ENCODE results near the gene STX12. TPM values are rescaled to one million over a fixed set of nuclear protein-coding genes. Genes with fewer than 3 reads are reported as not detected.
"Not testable (repeated sequence)": the region's sequence is repeated elsewhere in the genome, so short reads cannot be mapped to it uniquely, and the experiment has no call there.

Gene STX12
- total RNA-seq, 1 donor from 2014 or later = 24.1 TPM

GRCh38 chr1:27823784-27824183 lies 50.8 kb downstream of the STX12 start:
- H3K4me1 Mint-ChIP-seq = no peaks in the 10 kb centered on the region
- Histone ChIP-seq H3K79me2 (ENCODE audit: low read depth) (no peaks in the 10 kb centered on the region), H3K27me3 (no peaks in the 10 kb centered on the region), H3K36me3 (no peaks in the 10 kb centered on the region), H3K9me3 (ENCODE audit: low read depth) (no peaks in the 10 kb centered on the region), H3K9ac (no peak overlapping the region), H3K27ac (no peak overlapping the region), H3K4me1 (no peaks in the 10 kb centered on the region), H2AFZ (replicated peaks) (no peak overlapping the region), H3K4me3 (no peak overlapping the region), H3F3A (ENCODE audit: low read depth) (no peaks in the 10 kb centered on the region), H3K4me2 (no peak overlapping the region), H4K20me1 (ENCODE audit: low read depth) (no peaks in the 10 kb centered on the region)
- no peak overlapping the region for H3K4me3 Mint-ChIP-seq
- no peak for DNase-seq (ENCODE audit: low spot score)
- H3K27me3 Mint-ChIP-seq (ENCODE audit: insufficient read depth, low read depth) = no peaks in the 10 kb centered on the region
- no peaks in the 10 kb centered on the region for H3K36me3 Mint-ChIP-seq
- H3K9me3 Mint-ChIP-seq = no peaks in the 10 kb centered on the region
- TF ChIP-seq EZH2 (IDR thresholded peaks at IDR 0.05) (no peak), EZH2phosphoT487 (IDR thresholded peaks at IDR 0.05) (no peak), CTCF (IDR thresholded peaks at IDR 0.05) (no peak)
- H3K27ac Mint-ChIP-seq = no peak overlapping the region

GRCh38 chr1:27824411-27824810 lies 51.4 kb downstream of the STX12 start:
- Histone ChIP-seq H4K20me1 (ENCODE audit: low read depth) (no peaks in the 10 kb centered on the region), H3K9ac (no peak overlapping the region), H3K79me2 (ENCODE audit: low read depth) (no peaks in the 10 kb centered on the region), H2AFZ (replicated peaks) (no peak overlapping the region), H3K27ac (no peak overlapping the region), H3K27me3 (no peaks in the 10 kb centered on the region), H3K4me3 (no peak overlapping the region), H3K4me2 (no peak overlapping the region), H3K4me1 (no peaks in the 10 kb centered on the region), H3F3A (ENCODE audit: low read depth) (no peaks in the 10 kb centered on the region), H3K36me3 (no peaks in the 10 kb centered on the region), H3K9me3 (ENCODE audit: low read depth) (no peaks in the 10 kb centered on the region)
- Mint-ChIP-seq H3K36me3 (no peaks in the 10 kb centered on the region), H3K27ac (no peak overlapping the region), H3K4me3 (no peak overlapping the region), H3K27me3 (ENCODE audit: insufficient read depth, low read depth) (no peaks in the 10 kb centered on the region), H3K9me3 (no peaks in the 10 kb centered on the region), H3K4me1 (no peaks in the 10 kb centered on the region)
- no peak for DNase-seq (ENCODE audit: low spot score)
- TF ChIP-seq CTCF (IDR thresholded peaks at IDR 0.05) (no peak), EZH2phosphoT487 (IDR thresholded peaks at IDR 0.05) (no peak), EZH2 (IDR thresholded peaks at IDR 0.05) (no peak)

GRCh38 chr1:27829339-27829960 lies 56.4 kb downstream of the STX12 start:
- DNase-seq (ENCODE audit: low spot score); H3K36me3 ChIP-seq; H3K4me3 ChIP-seq; H2AFZ ChIP-seq (replicated peaks); H3K9me3 ChIP-seq (ENCODE audit: low read depth); H3K4me1 ChIP-seq; H3K9me3 Mint-ChIP-seq; H3K27ac ChIP-seq; H3K9ac ChIP-seq; H3K27me3 ChIP-seq; H3K27ac Mint-ChIP-seq; H3K27me3 Mint-ChIP-seq (ENCODE audit: insufficient read depth, low read depth); H3K36me3 Mint-ChIP-seq: not testable (repeated sequence)
- Histone ChIP-seq H3K79me2 (ENCODE audit: low read depth) (peaks cover 38% of the 10 kb centered on the region), H3F3A (ENCODE audit: low read depth) (peaks cover 10% of the 10 kb centered on the region), H3K4me2 (peak overlapping the region; percentile 85), H4K20me1 (ENCODE audit: low read depth) (peaks cover 18% of the 10 kb centered on the region)
- Mint-ChIP-seq H3K4me3 (peak overlapping the region; percentile 93), H3K4me1 (peaks cover 20% of the 10 kb centered on the region)

DNA sequence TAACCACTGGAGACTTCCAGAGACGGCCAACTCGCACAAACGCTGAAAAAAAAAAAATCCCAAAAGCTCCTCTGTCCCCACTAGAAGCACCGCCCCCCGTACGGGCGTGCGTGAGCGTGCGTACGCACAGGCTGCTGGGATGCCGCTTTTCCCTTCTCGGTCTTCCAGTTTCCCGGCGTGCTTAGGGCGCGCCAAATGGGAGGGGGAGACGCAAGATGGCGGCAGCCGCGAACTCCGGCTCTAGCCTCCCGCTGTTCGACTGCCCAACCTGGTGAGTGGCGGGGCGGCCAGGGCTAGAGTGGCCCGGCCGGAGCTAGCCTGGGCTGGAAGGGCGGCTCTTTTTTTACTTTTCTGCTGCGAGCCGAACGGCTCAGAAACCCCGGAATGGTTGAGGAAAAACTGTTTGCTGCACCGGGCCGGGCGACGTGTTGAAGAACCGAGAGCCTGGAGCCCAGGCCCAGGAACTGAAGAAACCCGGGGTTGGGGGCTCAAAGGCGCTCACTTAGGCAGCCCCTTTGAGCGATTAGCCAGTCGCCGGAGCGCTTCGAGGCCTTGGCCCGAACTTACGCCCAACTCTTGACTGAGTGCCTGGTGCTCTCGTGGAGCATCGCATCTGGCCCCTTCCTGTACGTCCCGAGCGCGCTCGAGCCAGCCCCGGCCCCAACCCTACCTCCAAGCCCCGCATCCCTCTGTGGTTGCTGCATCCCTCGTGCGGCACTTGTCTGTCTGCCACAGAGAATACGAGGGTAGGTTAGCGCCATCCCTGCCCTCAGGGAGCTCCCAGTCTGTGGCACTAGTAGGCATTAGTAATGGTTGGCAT lies 57.8 kb downstream of the STX12 start, which contains the start of gene PPP1R8:
TSS of gene PPP1R8 (plus strand) at position 162 of the 820 bp plus-strand sequence. CDS start at position 216, 54 bp downstream.
- no peaks in the 10 kb centered on the region for H3K9me3 Mint-ChIP-seq
- DNase-seq (ENCODE audit: low spot score) = peak; percentile 99
- H3K27me3 Mint-ChIP-seq (ENCODE audit: insufficient read depth, low read depth) = peaks cover 2% of the 10 kb centered on the region
- Histone ChIP-seq H3K27me3 (no peaks in the 10 kb centered on the region), H3K4me1 (peaks cover 9% of the 10 kb centered on the region), H3K4me2 (peak within 1 kb of the TSS; percentile 85), H4K20me1 (ENCODE audit: low read depth) (peaks cover 27% of the 10 kb centered on the region), H3K4me3 (peak within 1 kb of the TSS; percentile 89), H2AFZ (replicated peaks) (peak within 1 kb of the TSS; percentile 84), H3K9me3 (ENCODE audit: low read depth) (no peaks in the 10 kb centered on the region), H3F3A (ENCODE audit: low read depth) (peaks cover 10% of the 10 kb centered on the region), H3K79me2 (ENCODE audit: low read depth) (peaks cover 52% of the 10 kb centered on the region), H3K9ac (peak within 1 kb of the TSS; percentile 99), H3K36me3 (peaks cover 6% of the 10 kb centered on the region), H3K27ac (peak within 1 kb of the TSS; percentile 98)
- H3K36me3 Mint-ChIP-seq = peaks cover 7% of the 10 kb centered on the region
- TF ChIP-seq EZH2phosphoT487 (IDR thresholded peaks at IDR 0.05) = no peak
- TF ChIP-seq EZH2 (IDR thresholded peaks at IDR 0.05) = no peak
- no peak for TF ChIP-seq CTCF (IDR thresholded peaks at IDR 0.05)
- peak within 1 kb of the TSS; percentile 93 for H3K4me3 Mint-ChIP-seq
- peaks cover 20% of the 10 kb centered on the region for H3K4me1 Mint-ChIP-seq
- peak within 1 kb of the TSS; percentile 95 for H3K27ac Mint-ChIP-seq
